ENCODE results near the gene HSPA1L. TPM values are rescaled to one million over a fixed set of nuclear protein-coding genes. Genes with fewer than 3 reads are reported as not detected.

HSPA1L gene
- total RNA-seq, 1 experiment from 2014 or later = 0.12 TPM

GRCh38 chr6:31797588-31797987 lies 17.5 kb downstream of the HSPA1L start:
- H2AFZ ChIP-seq (ENCODE audit: low read depth, low read length, poor library complexity, severe bottlenecking) = no peak overlapping the region
- H3K27ac ChIP-seq (ENCODE audit: low read depth, low read length) = no peak overlapping the region
- CTCF ChIA-PET = no interaction called here
- no peaks in the 10 kb centered on the region for H3K9me3 ChIP-seq (ENCODE audit: control insufficient read depth in 1 of 2, insufficient read depth in 1 of 2, low read depth in 1 of 2, low read length in 2 of 2)
- RAD21 ChIA-PET (ENCODE audit: low non-redundant PET in 1 of 2, low total read pairs in 2 of 2, uncharacterized antibody in 2 of 2, unreplicated experiment in 2 of 2) = no interaction called here
- DNase-seq (ENCODE audit: low read depth, low spot score) (no peak), ATAC-seq (no peak)
- intact Hi-C loops (cut with micrococcal nuclease) = no loop called here
- BruUV-seq (replicated peaks) = no TSS peak
- TF ChIP-seq, protein P1, sequence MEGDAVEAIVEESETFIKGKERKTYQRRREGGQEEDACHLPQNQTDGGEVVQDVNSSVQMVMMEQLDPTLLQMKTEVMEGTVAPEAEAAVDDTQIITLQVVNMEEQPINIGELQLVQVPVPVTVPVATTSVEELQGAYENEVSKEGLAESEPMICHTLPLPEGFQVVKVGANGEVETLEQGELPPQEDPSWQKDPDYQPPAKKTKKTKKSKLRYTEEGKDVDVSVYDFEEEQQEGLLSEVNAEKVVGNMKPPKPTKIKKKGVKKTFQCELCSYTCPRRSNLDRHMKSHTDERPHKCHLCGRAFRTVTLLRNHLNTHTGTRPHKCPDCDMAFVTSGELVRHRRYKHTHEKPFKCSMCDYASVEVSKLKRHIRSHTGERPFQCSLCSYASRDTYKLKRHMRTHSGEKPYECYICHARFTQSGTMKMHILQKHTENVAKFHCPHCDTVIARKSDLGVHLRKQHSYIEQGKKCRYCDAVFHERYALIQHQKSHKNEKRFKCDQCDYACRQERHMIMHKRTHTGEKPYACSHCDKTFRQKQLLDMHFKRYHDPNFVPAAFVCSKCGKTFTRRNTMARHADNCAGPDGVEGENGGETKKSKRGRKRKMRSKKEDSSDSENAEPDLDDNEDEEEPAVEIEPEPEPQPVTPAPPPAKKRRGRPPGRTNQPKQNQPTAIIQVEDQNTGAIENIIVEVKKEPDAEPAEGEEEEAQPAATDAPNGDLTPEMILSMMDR (IDR thresholded peaks at IDR 0.05 in 2 of 3, conservative IDR thresholded peaks at IDR 0.05 in 1 of 3; ENCODE audit: borderline replicate concordance in 1 of 3, insufficient read depth in 1 of 3, low read depth in 2 of 3, low read length in 2 of 3) = no peak
- no peak for TF ChIP-seq MAX (IDR thresholded peaks at IDR 0.05)
- H3K79me2 ChIP-seq (ENCODE audit: insufficient read depth, low read length) = peaks cover 31% of the 10 kb centered on the region
- H3K27me3 ChIP-seq (ENCODE audit: insufficient read depth, low read length) = no peaks in the 10 kb centered on the region
- H4K20me1 ChIP-seq (ENCODE audit: insufficient read depth) = no peaks in the 10 kb centered on the region
- H3K4me3 ChIP-seq (replicated peaks in 1 of 2; ENCODE audit: low read depth in 1 of 2, low read length in 2 of 2) = no peak overlapping the region
- peaks cover 6 to 7% of the 10 kb centered on the region in 2 experiments; a peak in 3 of 4 replicates for H3K36me3 ChIP-seq (ENCODE audit: control insufficient read depth in 1 of 2, insufficient read depth in 2 of 2, low read length in 2 of 2)
- POLR2A ChIA-PET = no interaction called here
- no peak overlapping the region for H3K4me2 ChIP-seq (ENCODE audit: low read length)
- H3K4me1 ChIP-seq (ENCODE audit: control insufficient read depth in 1 of 2, insufficient read depth in 2 of 2, low read length in 2 of 2) = peaks cover 17 to 32% of the 10 kb centered on the region in 2 experiments
- no peaks in the 10 kb centered on the region for H3K9me2 ChIP-seq (ENCODE audit: insufficient read depth)
- H3K9ac ChIP-seq (ENCODE audit: low read length) = no peak overlapping the region

DNA sequence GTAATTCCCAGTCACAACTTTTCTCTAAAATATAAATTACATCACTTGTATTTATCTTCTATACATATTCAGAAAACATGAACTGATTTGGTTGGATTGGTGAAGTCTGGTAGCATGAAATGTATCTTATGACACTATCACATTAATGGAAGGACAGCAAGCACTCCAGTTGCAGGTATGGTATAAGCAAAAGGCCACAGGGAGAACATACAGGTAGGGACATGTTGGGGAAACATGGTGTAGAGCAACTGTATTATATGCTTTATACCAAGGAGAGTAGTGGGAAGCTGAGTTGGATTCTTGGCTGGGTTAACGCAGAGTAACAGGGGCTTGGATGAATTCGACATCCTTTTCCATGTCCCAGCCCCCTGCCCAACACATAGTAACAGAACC lies 18.1 kb downstream of the HSPA1L start:
- Histone ChIP-seq H3K9me2 (ENCODE audit: insufficient read depth) (no peaks in the 10 kb centered on the region), H3K79me2 (ENCODE audit: insufficient read depth, low read length) (peaks cover 37% of the 10 kb centered on the region), H3K4me3 (replicated peaks in 1 of 2; ENCODE audit: low read depth in 1 of 2, low read length in 2 of 2) (no peak overlapping the region), H2AFZ (ENCODE audit: low read depth, low read length, poor library complexity, severe bottlenecking) (no peak overlapping the region), H3K36me3 (ENCODE audit: control insufficient read depth in 1 of 2, insufficient read depth in 2 of 2, low read length in 2 of 2) (peaks cover 7 to 11% of the 10 kb centered on the region in 2 experiments; a peak in 3 of 4 replicates), H3K4me2 (ENCODE audit: low read length) (no peak overlapping the region), H3K27me3 (ENCODE audit: insufficient read depth, low read length) (no peaks in the 10 kb centered on the region), H4K20me1 (ENCODE audit: insufficient read depth) (no peaks in the 10 kb centered on the region), H3K4me1 (ENCODE audit: control insufficient read depth in 1 of 2, insufficient read depth in 2 of 2, low read length in 2 of 2) (peaks cover 22 to 38% of the 10 kb centered on the region in 2 experiments), H3K27ac (ENCODE audit: low read depth, low read length) (peak overlapping the region; percentile 98; the same call in 1 of the 2 replicates), H3K9ac (ENCODE audit: low read length) (no peak overlapping the region), H3K9me3 (ENCODE audit: control insufficient read depth in 1 of 2, insufficient read depth in 1 of 2, low read depth in 1 of 2, low read length in 2 of 2) (no peaks in the 10 kb centered on the region)
- ATAC-seq = no peak
- CTCF ChIA-PET = no interaction called here
- RAD21 ChIA-PET (ENCODE audit: low non-redundant PET in 1 of 2, low total read pairs in 2 of 2, uncharacterized antibody in 2 of 2, unreplicated experiment in 2 of 2) = no interaction called here
- BruUV-seq (replicated peaks) = no TSS peak
- intact Hi-C loops (cut with micrococcal nuclease) = loop anchor here (1.0 kb wide), 1 partner anchor 30 kb away; the partner anchor contains the start of gene HSPA1B
- no peak for DNase-seq (ENCODE audit: low read depth, low spot score)
- POLR2A ChIA-PET = interaction anchor here (1.7 to 1.9 kb wide), 2 partner anchors 34 to 94 kb away, joined by 4 to 9 read pairs; partner anchors contain the start of gene ABHD16A
- TF ChIP-seq, protein P1 (IDR thresholded peaks at IDR 0.05 in 2 of 3, conservative IDR thresholded peaks at IDR 0.05 in 1 of 3; ENCODE audit: borderline replicate concordance in 1 of 3, insufficient read depth in 1 of 3, low read depth in 2 of 3, low read length in 2 of 3) = no peak
- TF ChIP-seq POLR2A (IDR thresholded peaks at IDR 0.05; ENCODE audit: borderline replicate concordance, extremely low read depth, insufficient read depth, insufficient read length) (no peak), RAD21 (IDR thresholded peaks at IDR 0.05; ENCODE audit: low read depth) (no peak), JUND (IDR thresholded peaks at IDR 0.05) (no peak), SIN3A (IDR thresholded peaks at IDR 0.05; ENCODE audit: low read depth) (no peak), EZH2 (IDR thresholded peaks at IDR 0.05) (no peak), ZFX (IDR thresholded peaks at IDR 0.05) (no peak), TCF7L2 (IDR thresholded peaks at IDR 0.05; ENCODE audit: borderline replicate concordance, extremely low read depth, insufficient read depth, insufficient read length) (no peak), CBX3 (IDR thresholded peaks at IDR 0.05; ENCODE audit: low read depth) (no peak), ZNF274 (IDR thresholded peaks at IDR 0.05; ENCODE audit: low read depth, low read length) (no peak), EZH2phosphoT487 (IDR thresholded peaks at IDR 0.05; ENCODE audit: borderline replicate concordance) (no peak), EGR1 (IDR thresholded peaks at IDR 0.05; ENCODE audit: low read depth) (no peak)
- TF ChIP-seq, protein P2, sequence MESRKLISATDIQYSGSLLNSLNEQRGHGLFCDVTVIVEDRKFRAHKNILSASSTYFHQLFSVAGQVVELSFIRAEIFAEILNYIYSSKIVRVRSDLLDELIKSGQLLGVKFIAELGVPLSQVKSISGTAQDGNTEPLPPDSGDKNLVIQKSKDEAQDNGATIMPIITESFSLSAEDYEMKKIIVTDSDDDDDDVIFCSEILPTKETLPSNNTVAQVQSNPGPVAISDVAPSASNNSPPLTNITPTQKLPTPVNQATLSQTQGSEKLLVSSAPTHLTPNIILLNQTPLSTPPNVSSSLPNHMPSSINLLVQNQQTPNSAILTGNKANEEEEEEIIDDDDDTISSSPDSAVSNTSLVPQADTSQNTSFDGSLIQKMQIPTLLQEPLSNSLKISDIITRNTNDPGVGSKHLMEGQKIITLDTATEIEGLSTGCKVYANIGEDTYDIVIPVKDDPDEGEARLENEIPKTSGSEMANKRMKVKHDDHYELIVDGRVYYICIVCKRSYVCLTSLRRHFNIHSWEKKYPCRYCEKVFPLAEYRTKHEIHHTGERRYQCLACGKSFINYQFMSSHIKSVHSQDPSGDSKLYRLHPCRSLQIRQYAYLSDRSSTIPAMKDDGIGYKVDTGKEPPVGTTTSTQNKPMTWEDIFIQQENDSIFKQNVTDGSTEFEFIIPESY (IDR thresholded peaks at IDR 0.05; ENCODE audit: extremely low read depth, insufficient replicate concordance, low read length) = no peak
